CD8-positive, alpha-beta memory T cell (primary cell): Measurements from ENCODE around the gene EFTUD2. TPM values are rescaled to one million over a fixed set of nuclear protein-coding genes. Genes with fewer than 3 reads are reported as not detected.
A peak's percentile ranks its signal among the peaks of the same experiment; 100 is the strongest.

Source experiments
- CTCF ChIA-PET: fragments of 350-600 bp; sonication (Branson Sonifier 250); formaldehyde crosslinking; loops from one replicate; lab custom pipeline; 2021; ENCODE audit warnings: antibody characterized with exemption; lab: Charles Lee
- POLR2A ChIA-PET: fragments of 350-600 bp; sonication (Branson Sonifier 250); formaldehyde crosslinking; loops from one replicate; lab custom pipeline; 2021; ENCODE audit warnings: antibody characterized with exemption; lab: Charles Lee
- DNase-seq, 5 donors: peaks; one replicate each; pipeline versions ENCODE4 v3.0.0 to v3.0.0-alpha.2; 2020 to 2022; ENCODE audit warnings: mixed read lengths in 1 of 5
- H3K27ac ChIP-seq: one replicate; pipeline ENCODE4 v1.7.0; 2013; ENCODE audit warnings: low read depth, mild to moderate bottlenecking, low read length, moderate library complexity
- H3K27me3 ChIP-seq: 2 replicates; pipeline ENCODE4 v1.7.0; 2013; ENCODE audit warnings: low read length, mild to moderate bottlenecking; ENCODE audit not compliant: insufficient read depth, poor library complexity, severe bottlenecking
- H3K36me3 ChIP-seq: 2 replicates; pipeline ENCODE4 v1.7.0; 2013; ENCODE audit warnings: mild to moderate bottlenecking, low read length, moderate library complexity; ENCODE audit not compliant: insufficient read depth
- H3K4me1 ChIP-seq: 2 replicates; pipeline ENCODE4 v1.7.0; 2013; ENCODE audit warnings: mild to moderate bottlenecking, low read length, moderate library complexity; ENCODE audit not compliant: insufficient read depth
- H3K4me3 ChIP-seq: 2 replicates; pipeline ENCODE4 v1.7.0; 2013; ENCODE audit warnings: mild to moderate bottlenecking, low read length
- H3K9me3 ChIP-seq: 2 replicates; pipeline ENCODE4 v1.7.0; 2013; ENCODE audit warnings: mild to moderate bottlenecking, low read length
- H3K27ac Mint-ChIP-seq, 8 donors: one replicate each; pipeline ENCODE4 v1.8.0; 2020 to 2021; ENCODE audit warnings: mixed read lengths in 8 of 8, mild to moderate bottlenecking in 6 of 8, inconsistent platforms in 3 of 8, moderate library complexity in 3 of 8
- H3K27me3 Mint-ChIP-seq, 2 donors: one replicate each; pipeline ENCODE4 v1.8.0; 2020 to 2021; ENCODE audit warnings: mixed read lengths in 2 of 2, mild to moderate bottlenecking in 1 of 2, moderate library complexity in 1 of 2
- H3K36me3 Mint-ChIP-seq, 3 donors: one replicate each; pipeline ENCODE4 v1.8.0; 2020 to 2021; ENCODE audit warnings: mixed read lengths in 3 of 3, inconsistent platforms in 1 of 3, mild to moderate bottlenecking in 1 of 3
- H3K4me1 Mint-ChIP-seq, 3 donors: one replicate each; pipeline ENCODE4 v1.8.0; 2020 to 2021; ENCODE audit warnings: mixed read lengths in 3 of 3, inconsistent platforms in 1 of 3, mild to moderate bottlenecking in 1 of 3
- H3K4me3 Mint-ChIP-seq, 7 donors: one replicate each; pipeline ENCODE4 v1.8.0; 2020 to 2021; ENCODE audit warnings: mixed read lengths in 7 of 7, mild to moderate bottlenecking in 6 of 7, moderate library complexity in 4 of 7, inconsistent platforms in 2 of 7
- H3K9me3 Mint-ChIP-seq, 5 donors: one replicate each; pipeline ENCODE4 v1.8.0; 2020 to 2022; ENCODE audit warnings: mixed read lengths in 5 of 5, mild to moderate bottlenecking in 3 of 5, moderate library complexity in 2 of 5, inconsistent platforms in 1 of 5
- polyA plus RNA-seq: library from polyadenylated mRNA; unstranded; fragments of 300-500 nt; fragmentation: Illumina TruSeq; gene quantifications from one replicate; pipeline ENCODE4 v1.2.3, GENCODE V29; 2021
- total RNA-seq, 2 experiments: library from RNA; stranded (reverse); gene quantifications; one replicate each; pipeline ENCODE4 v1.2.3, GENCODE V29; 2021

Gene EFTUD2
- total and polyA plus RNA-seq, 3 experiments from 2014 or later, result 77.6 to 241 (median 229) TPM

DNA sequence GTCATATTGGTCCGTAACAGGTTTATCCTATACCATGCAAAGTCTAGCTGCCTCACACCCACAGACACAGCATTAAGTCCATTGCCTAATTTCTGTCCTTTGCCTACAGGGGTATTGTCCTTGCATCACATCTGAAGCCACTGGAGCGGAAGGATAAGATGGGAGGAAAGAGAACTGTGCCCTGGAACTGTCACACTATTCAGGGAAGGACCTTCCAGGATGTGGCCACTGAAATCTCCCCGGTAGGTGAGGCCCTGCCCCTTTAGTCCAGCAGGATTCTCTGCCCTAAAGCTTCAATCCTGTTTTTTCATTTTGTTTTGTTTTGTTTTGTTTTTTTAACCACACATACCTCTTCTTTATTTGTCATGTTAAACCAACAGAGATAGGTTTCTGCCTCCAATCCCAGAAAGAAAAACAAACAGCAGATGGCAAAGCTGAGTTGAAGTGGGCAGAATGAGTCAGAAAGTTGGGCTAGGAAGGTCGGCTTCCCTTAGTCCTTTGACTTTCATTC lies 2.2 kb upstream of the EFTUD2 start:
- H3K4me3 Mint-ChIP-seq, result peak overlapping the region in 1 of 7 donors; percentile 64
- peaks cover 0 to 12% (median 1%) of the 10 kb centered on the region in 3 donors for H3K36me3 Mint-ChIP-seq
- POLR2A ChIA-PET, result interaction anchor here (1.4 kb wide), 1 partner anchor 1904 kb away, joined by 3 read pairs; the partner anchor contains the start of gene RPL27

DNA sequence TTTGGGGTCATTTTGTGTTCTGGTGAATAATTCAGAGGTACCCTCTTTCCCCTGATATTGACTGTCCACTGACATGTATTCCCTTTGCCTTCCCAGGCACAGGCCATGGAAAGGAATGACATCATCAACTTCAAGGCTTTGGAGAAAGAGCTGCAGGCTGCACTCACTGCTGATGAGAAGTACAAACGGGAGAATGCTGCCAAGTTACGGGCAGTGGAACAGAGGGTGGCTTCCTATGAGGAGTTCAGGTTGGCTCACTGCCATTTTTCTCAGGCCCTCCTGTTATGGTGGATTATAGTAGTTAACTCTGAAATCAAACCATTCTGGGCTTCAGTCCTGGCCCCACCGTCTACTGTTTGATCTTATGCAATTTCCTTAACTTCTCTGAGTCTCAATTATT lies 1.6 kb upstream of the EFTUD2 start:
- peaks cover 4 to 8% of the 10 kb centered on the region in 2 donors for H3K27me3 Mint-ChIP-seq
- H3K27me3 ChIP-seq, result no peaks in the 10 kb centered on the region
- no peak overlapping the region for H3K27ac ChIP-seq
- H3K9me3 Mint-ChIP-seq, result no peaks in the 10 kb centered on the region
- no peak overlapping the region for H3K4me3 ChIP-seq
- DNase-seq, result no peak
- POLR2A ChIA-PET, result no interaction called here
- CTCF ChIA-PET, result interaction anchor here (0.9 to 1.6 kb wide), 4 partner anchors 10 to 235 kb away, joined by 3 to 5 read pairs (median 3); partner anchors contain the start of gene ACBD4
- no peaks in the 10 kb centered on the region for H3K9me3 ChIP-seq
- H3K36me3 Mint-ChIP-seq, result peaks cover 0 to 15% (median 3%) of the 10 kb centered on the region in 3 donors
- H3K4me3 Mint-ChIP-seq, result peak overlapping the region in 4 of 7 donors; percentile 6 to 96 (median 46)
- H3K4me1 ChIP-seq, result peaks cover 21% of the 10 kb centered on the region
- H3K4me1 Mint-ChIP-seq, result peaks cover 20 to 30% (median 24%) of the 10 kb centered on the region in 3 donors
- H3K36me3 ChIP-seq, result no peaks in the 10 kb centered on the region
- H3K27ac Mint-ChIP-seq, result peak overlapping the region in 6 of 8 donors; percentile 12 to 100 (median 64)

More for the DNA sequence above, 2.2 kb upstream of the EFTUD2 start:
- H3K27ac Mint-ChIP-seq, result peak overlapping the region in 4 of 8 donors; percentile 5 to 100 (median 40)
- H3K27ac ChIP-seq, result no peak overlapping the region
- H3K9me3 ChIP-seq, result no peaks in the 10 kb centered on the region
- DNase-seq, result no peak
- no peaks in the 10 kb centered on the region for H3K27me3 ChIP-seq
- peaks cover 4 to 12% of the 10 kb centered on the region in 2 donors for H3K27me3 Mint-ChIP-seq
- no peaks in the 10 kb centered on the region for H3K9me3 Mint-ChIP-seq
- H3K4me1 ChIP-seq, result peaks cover 21% of the 10 kb centered on the region
- CTCF ChIA-PET, result interaction anchor here (0.9 to 1.6 kb wide), 4 partner anchors 9 to 234 kb away, joined by 3 to 5 read pairs (median 3); partner anchors contain the start of gene ACBD4
- H3K4me1 Mint-ChIP-seq, result peaks cover 17 to 26% (median 20%) of the 10 kb centered on the region in 3 donors
- no peaks in the 10 kb centered on the region for H3K36me3 ChIP-seq
- H3K4me3 ChIP-seq, result no peak overlapping the region

- peak overlapping the region; percentile 95 for H3K4me3 ChIP-seq
Observed at GRCh38 chr17:44898768-44899073, 524 bp downstream of the EFTUD2 start.

DNA sequence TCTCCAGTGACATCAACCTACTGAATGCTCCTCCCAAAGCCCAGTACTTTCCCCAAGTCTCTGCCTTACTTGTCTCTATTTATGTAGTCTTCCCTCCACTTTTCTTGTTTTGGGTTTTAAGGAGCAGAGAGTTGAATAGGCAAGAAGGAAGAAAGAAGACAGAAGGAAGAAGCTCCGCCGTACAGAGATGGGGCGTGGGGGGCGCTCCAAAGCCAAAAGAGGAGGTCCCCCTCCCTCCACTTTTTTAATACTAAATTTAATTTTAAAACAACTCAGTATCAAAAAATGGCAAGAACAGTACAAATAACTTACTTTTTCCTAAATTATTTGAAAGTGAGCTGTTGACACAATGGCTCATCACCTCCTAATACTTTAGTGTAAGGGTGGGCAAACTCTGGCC lies 4.6 kb downstream of the EFTUD2 start:
- CTCF ChIA-PET, result interaction anchor here (0.7 kb wide), 1 partner anchor 163 kb away, joined by 6 read pairs; no protein-coding TSS in a partner anchor
- Histone ChIP-seq H3K9me3 (no peaks in the 10 kb centered on the region), H3K4me1 (peaks cover 16% of the 10 kb centered on the region), H3K36me3 (peaks cover 4% of the 10 kb centered on the region), H3K4me3 (no peak overlapping the region), H3K27ac (no peak overlapping the region), H3K27me3 (no peaks in the 10 kb centered on the region)
- Mint-ChIP-seq H3K27me3 (peaks cover 0 to 4% of the 10 kb centered on the region in 2 donors), H3K4me3 (no peak overlapping the region), H3K27ac (no peak overlapping the region), H3K9me3 (no peaks in the 10 kb centered on the region), H3K4me1 (peaks cover 28 to 52% (median 41%) of the 10 kb centered on the region in 3 donors), H3K36me3 (peaks cover 3 to 53% (median 8%) of the 10 kb centered on the region in 3 donors)
- POLR2A ChIA-PET, result no interaction called here
- no peak for DNase-seq

More at GRCh38 chr17:44898768-44899073, 524 bp downstream of the EFTUD2 start:
- Histone ChIP-seq H3K4me1 (peaks cover 21% of the 10 kb centered on the region), H3K27me3 (no peaks in the 10 kb centered on the region), H3K27ac (peak overlapping the region; percentile 99), H3K36me3 (peaks cover 4% of the 10 kb centered on the region), H3K9me3 (no peaks in the 10 kb centered on the region)
- peak overlapping the region; percentile 99 to 100 (median 100) for H3K27ac Mint-ChIP-seq
- ChIA-PET POLR2A (interaction anchor here (1.1 to 1.7 kb wide), 4 partner anchors 19 to 1415 kb away, joined by 3 to 7 read pairs (median 4); partner anchors contain the start of genes DHX8 and HEXIM1), CTCF (interaction anchor here (1.0 to 2.0 kb wide), 4 partner anchors 12 to 123 kb away, joined by 3 to 6 read pairs (median 4); no protein-coding TSS in a partner anchor)
- DNase-seq, result no peak
- H3K4me3 Mint-ChIP-seq, result peak overlapping the region; percentile 88 to 99 (median 96)
- no peaks in the 10 kb centered on the region for H3K9me3 Mint-ChIP-seq
- peaks cover 0 to 4% of the 10 kb centered on the region in 2 donors for H3K27me3 Mint-ChIP-seq
- peaks cover 3 to 33% (median 5%) of the 10 kb centered on the region in 3 donors for H3K36me3 Mint-ChIP-seq
- peaks cover 25 to 40% (median 35%) of the 10 kb centered on the region in 3 donors for H3K4me1 Mint-ChIP-seq

GRCh38 chr17:44892250-44892649 lies 7.0 kb downstream of the EFTUD2 start:
- ChIA-PET CTCF (no interaction called here), POLR2A (no interaction called here)
- Histone ChIP-seq H3K9me3 (no peaks in the 10 kb centered on the region), H3K36me3 (peaks cover 4% of the 10 kb centered on the region), H3K27me3 (no peaks in the 10 kb centered on the region), H3K4me1 (peaks cover 25% of the 10 kb centered on the region), H3K4me3 (no peak overlapping the region), H3K27ac (no peak overlapping the region)
- Mint-ChIP-seq H3K4me1 (peaks cover 18 to 38% (median 26%) of the 10 kb centered on the region in 3 donors), H3K27me3 (no peaks in the 10 kb centered on the region), H3K36me3 (peaks cover 3 to 44% (median 7%) of the 10 kb centered on the region in 3 donors), H3K9me3 (no peaks in the 10 kb centered on the region), H3K4me3 (no peak overlapping the region), H3K27ac (peak overlapping the region in 1 of 8 donors; percentile 23)
- no peak for DNase-seq

GRCh38 chr17:44889003-44889402 lies 10.2 kb downstream of the EFTUD2 start:
- H3K27me3 Mint-ChIP-seq, result no peaks in the 10 kb centered on the region

GRCh38 chr17:44887971-44888954 lies 11.0 kb downstream of the EFTUD2 start:
- H3K4me1 Mint-ChIP-seq, result peaks cover 11 to 19% (median 17%) of the 10 kb centered on the region in 3 donors
- CTCF ChIA-PET, result no interaction called here
- POLR2A ChIA-PET, result no interaction called here
- H3K9me3 ChIP-seq, result no peaks in the 10 kb centered on the region
- H3K4me3 ChIP-seq, result no peak overlapping the region
- H3K4me1 ChIP-seq, result peaks cover 31% of the 10 kb centered on the region
- no peak overlapping the region for H3K4me3 Mint-ChIP-seq
- H3K27ac Mint-ChIP-seq, result no peak overlapping the region
- H3K27me3 Mint-ChIP-seq, result no peaks in the 10 kb centered on the region
- H3K9me3 Mint-ChIP-seq, result no peaks in the 10 kb centered on the region
- DNase-seq, result peak in 2 of 5 donors; percentile 15 to 18
- H3K27ac ChIP-seq, result no peak overlapping the region
- peaks cover 33% of the 10 kb centered on the region for H3K36me3 ChIP-seq
- peaks cover 3 to 49% (median 20%) of the 10 kb centered on the region in 3 donors for H3K36me3 Mint-ChIP-seq
- no peaks in the 10 kb centered on the region for H3K27me3 ChIP-seq

More at GRCh38 chr17:44889003-44889402, 10.2 kb downstream of the EFTUD2 start:
- DNase-seq, result no peak
- H3K36me3 Mint-ChIP-seq, result peaks cover 0 to 49% (median 15%) of the 10 kb centered on the region in 3 donors
- CTCF ChIA-PET, result no interaction called here
- POLR2A ChIA-PET, result no interaction called here
- peaks cover 28% of the 10 kb centered on the region for H3K36me3 ChIP-seq
- H3K4me1 ChIP-seq, result peaks cover 31% of the 10 kb centered on the region
- H3K9me3 ChIP-seq, result no peaks in the 10 kb centered on the region
- H3K27me3 ChIP-seq, result no peaks in the 10 kb centered on the region
- H3K4me3 ChIP-seq, result no peak overlapping the region
- H3K4me1 Mint-ChIP-seq, result peaks cover 11 to 21% (median 17%) of the 10 kb centered on the region in 3 donors
- H3K9me3 Mint-ChIP-seq, result no peaks in the 10 kb centered on the region
- no peak overlapping the region for H3K27ac ChIP-seq
- no peak overlapping the region for H3K4me3 Mint-ChIP-seq
- H3K27ac Mint-ChIP-seq, result no peak overlapping the region
